GM04504 (cell line): ENCODE measurements around the gene CDC42EP1.
"Not testable (repeated sequence)": the region's sequence is repeated elsewhere in the genome, so short reads cannot be mapped to it uniquely, and the experiment has no call there.

Experiments
- DNase-seq: peaks from one replicate; pipeline ENCODE4 v3.0.0-alpha.2; 2012; ENCODE audit warnings: low read depth

Gene CDC42EP1

DNA sequence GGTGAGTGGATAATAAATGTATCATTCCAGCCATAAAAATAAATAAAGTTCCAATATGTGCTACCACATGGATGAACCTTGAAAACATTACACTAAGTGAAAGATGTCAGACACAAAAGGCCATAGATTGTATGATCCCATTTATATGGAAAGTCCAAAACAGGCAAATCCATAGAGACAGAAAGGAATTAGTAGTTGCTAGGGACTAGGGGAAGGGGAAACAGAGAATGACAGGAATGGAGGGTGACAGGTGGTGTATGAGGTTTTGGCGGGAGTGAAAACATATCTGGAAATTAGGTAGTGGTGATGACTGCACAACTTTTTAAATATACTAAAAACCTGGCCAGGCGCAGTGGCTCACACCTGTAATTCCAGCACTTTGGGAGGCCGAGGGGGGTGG, 25.8 kb upstream of the CDC42EP1 start:
- DNase-seq = no peak

DNA sequence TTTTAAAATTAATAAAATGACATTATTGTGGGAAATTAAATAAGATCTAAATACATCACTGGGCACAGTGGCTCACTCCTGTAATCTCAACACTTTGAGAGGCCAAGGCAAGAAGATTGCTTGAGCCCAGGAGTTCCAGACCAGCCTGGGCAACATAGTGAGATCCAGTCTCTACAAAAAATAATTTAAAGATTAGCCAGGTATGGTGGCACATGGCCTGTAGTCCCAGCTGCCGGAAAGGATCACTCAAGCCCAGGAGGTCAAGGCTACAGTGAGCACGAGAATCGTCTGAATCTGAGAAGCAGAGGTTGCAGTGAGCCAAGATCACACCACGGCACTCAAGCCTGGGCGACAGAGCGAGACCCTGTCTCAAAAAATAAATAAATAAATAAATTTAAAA, 25.1 kb upstream of the CDC42EP1 start:
- DNase-seq = no peak

DNA sequence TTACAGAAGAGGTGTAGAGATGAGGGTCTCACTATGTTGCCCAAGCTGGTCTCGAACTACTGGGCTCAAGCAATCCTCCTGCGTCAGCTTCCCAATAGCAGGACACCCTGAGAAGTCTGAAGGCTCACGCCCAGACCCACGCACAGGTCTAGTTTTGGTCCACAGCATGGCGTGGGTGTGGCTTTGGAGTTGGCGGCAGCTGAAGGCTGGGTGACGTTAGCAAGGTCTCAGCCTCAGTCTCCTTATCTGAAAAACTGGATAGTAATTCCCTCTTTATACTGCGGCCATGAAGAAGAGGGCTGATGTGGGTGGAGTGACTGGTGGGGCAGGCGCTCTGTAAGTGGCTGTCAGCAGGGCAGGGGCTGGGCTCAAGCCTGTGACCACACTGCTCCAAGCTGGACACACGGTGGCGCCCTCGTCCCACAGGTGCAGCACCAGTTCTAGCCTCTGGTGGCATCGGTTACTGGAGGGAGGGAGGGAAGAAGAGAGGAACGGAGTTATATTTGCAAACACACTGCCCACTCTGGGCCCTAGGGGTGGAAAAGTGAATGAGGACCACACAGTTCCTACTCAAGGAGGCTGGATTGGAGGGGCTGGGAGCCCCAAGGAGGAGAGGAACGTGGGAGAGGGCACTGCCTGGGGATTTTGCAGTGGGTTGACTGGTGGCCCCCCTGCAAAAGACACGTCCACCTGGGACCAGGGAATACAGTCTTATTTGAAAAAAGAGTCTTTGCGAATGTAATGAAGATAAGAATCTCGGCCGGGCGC, 21.5 kb upstream of the CDC42EP1 start:
- DNase-seq = peak; percentile 75

DNA sequence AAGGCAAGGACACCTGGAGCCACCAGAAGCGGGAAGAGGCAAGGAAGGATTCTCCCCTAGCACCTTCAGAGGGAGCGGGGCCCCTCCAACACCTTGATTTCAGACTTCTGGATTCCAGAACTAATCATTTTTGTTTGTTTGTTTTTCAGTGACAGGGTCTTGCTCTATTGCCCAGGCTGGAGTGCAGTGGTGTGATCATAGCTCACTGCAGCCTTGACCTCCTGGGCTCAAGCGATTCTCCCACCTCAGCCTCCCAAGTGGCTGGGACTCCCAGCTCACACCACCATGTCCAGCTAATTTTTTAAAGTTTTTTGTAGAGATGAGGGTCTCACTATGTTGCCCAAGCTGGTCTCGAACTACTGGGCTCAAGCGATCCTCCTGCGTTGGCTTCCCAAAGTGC, 20.5 kb upstream of the CDC42EP1 start:
- DNase-seq = not testable (repeated sequence)

DNA sequence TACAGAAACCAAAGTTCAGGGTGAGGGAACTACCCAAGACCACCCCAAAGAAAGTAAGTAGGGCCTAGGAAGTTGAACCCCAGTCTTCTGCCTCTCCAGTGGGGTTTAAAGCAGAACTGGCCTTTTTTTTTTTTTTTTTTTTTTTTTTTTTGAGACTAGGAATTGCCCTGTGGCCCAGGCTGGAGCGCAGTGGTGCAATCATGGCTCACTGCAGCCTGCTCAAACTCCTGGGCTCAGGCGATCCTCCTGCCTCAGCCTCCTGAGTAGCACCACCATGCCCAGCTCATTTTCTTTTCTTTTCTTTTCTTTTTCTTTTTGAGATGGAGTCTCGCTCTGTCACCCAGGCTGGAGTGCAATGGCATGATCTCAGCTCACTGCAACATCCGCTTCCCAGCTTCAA, 17.9 kb upstream of the CDC42EP1 start:
- DNase-seq = not testable (repeated sequence)

DNA sequence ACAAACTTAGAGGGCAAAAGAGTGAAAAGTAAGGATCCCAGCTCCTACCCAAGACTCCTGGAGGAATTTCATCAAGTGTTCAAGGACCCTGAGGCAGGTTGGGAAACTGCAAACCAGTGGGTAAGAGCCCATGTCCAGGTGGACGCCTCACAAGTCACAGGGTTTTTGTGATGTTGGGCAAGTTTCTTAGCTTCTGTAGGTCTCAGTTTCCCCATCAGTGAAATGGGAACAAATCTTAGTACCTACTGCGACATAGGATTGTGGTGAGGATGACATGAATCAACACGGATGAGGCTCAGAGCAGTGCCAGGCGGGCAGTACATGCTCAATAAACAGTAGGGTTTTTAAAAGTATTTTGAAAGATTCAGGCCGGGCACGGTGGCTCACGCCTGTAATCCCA, 17.3 kb upstream of the CDC42EP1 start:
- DNase-seq = no peak

DNA sequence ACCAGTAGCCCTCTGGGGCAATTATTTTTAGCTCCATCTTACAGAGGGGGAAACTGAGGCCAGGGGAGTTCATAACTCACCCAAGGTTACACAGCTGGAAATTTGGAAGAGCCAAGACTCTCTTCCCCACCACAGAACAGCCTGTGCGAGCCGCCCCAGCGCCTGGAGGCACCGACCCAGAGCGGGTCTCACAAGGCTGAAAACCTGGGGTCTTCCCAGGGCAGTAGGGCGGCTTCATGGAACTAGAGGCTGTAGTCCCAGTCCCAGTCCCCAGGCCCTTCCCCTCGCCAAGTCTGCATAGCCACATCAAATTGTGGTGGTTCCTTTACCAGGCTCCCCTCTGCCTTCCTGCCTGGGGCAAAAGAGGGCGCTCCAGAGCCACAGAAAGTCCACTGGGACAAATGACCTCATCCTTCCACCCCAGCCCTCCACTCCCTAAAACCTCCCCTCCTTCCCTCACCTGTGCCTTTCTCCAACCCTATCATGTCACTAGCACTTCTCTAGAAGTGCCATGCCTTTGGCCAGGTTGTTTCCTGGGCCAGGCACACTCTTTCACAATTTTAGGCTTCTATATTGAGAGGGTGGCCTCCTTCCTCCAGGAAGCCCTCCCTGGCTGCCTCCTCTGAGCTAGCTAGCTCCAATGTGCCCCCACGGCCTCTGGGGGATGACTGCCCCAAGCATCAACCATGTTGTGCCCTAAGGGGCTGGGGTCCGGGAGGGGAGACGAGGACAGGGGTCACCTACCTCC, 15.2 kb upstream of the CDC42EP1 start:
- DNase-seq = no peak

DNA sequence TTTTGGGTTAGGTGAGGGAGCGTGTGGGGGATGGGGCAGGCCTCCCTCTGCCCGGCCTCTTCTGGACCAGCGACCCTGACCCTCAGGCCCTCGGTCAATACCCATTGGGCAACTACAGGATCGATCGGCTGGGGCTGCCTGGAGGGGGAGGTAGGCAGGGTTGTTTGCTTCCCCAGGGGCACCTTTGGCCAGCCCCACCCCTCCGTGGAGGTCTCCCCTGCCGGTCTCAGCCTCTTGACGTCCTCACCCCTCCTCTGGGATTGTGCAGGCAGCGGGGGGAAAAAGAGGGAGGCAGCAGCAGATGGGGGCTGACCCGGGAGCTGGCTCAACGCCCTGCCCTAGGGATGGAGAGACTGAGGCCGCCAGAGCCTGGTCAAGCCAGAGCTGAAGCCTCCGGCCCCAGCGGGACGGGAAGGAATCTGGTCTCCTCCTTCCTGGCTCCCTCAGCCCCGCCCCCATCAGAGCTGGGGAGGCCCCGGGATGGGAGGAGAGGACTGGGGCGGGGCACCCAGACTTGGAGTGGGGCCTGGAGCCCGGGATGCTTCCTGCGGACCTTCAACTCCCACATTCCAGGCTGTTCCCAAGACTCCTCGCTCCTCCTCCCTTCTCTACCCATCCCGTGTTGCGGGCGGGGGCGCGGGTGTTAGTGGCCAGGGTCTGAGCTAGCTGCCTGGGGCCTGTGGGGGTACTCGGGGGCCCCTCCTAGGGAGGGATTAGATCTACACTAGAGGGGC, 14.4 kb upstream of the CDC42EP1 start:
- peak; percentile 92 for DNase-seq

DNA sequence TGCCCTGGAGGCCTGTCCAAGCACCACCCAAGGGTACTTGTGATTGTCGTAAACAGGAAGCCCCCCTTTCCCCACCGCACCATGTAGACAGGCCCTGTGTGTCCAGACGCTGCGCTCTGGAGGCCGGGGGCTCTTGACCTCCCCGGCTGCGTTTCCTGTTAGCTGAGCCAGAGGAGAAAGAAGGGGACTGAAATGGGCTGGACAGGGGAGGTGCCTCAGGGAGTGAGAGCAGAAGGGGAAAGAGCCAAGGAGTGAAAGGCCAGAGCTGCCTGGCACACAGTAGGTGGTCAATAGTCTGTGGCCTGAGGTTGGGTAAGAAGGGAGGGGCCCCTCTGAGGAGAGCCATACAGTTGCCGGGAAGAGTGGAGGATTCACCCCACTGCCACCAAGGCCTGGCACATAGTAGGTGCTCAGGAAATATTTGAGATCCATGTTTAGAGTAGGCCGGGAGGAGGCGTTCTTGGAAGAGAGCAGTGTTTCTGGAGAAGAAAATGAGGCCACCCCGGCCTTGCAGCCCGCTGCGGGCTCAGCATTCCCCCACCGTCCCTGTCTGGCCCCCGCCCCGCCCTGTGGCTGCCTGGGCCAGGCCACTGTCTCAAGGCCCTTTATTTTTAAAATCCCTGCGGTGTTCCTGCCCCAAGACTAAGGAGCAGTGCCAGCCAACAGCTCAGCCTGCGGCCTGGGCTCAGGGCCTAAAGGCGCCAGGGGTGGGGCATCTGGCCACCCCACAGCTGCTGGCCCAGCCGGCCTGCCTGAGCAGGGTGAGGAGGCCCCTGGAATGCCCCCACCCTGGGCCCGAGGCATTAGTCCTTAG, 13.6 kb upstream of the CDC42EP1 start:
- DNase-seq = no peak

DNA sequence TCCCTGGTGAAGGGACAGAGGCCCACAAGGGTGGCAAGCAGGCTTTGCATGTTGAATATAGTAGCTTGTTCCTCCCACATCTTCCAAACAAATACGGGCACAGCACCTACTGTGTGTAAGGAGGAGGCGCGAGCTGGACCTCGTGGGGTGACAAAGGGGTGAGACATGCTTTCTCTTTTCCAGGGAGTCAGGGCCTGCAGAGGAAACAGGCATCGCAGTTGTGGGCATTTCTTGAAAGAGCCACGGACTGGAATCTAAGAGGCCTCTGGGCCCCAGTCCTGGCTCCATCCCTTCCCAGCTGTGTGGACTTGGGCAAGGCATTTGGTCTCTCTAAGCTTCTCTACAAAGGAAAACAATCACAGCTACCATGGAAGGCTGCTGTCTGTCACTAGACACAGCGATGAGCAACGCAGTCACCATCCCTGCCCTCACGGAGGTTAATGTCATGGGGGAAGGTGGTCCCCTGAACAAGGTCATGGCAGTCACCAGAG, 13.0 kb upstream of the CDC42EP1 start:
- DNase-seq = no peak

DNA sequence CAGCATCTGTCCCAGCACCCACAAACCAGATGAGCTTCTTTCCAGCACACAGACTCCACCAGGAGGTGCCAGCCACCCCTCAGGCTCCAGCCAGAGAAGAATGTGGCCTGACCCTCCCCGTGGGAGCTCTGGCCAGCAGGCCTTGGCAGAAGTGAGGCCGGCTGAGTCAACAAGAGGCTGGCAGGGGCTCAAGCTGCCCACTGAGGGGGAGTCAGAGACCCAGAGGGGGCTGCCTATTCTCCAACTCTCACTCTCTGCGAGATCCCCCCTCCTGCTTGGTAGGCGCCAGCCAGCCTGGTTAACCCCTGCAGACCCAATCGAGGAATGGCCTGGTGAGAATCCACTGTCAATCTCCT, 10.6 kb upstream of the CDC42EP1 start:
- no peak for DNase-seq

DNA sequence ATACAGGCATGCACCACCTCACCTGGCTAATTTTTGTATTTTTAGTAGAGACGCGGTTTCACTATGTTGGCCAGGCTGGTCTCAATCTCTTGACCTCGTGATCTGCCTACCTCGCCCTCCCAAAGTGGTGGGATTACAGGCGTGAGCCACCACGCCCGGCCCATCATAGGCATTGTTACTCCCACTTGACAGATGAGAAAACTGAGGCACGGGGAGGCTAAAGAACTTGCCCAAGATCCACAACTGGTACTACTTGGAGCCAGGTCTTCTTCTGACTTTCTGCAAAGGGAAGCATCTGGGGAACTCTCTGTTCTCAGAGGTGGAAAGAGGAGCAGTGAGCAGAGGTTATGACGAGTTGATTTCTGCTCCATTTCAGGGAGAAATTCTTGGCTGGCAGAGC, 9.4 kb upstream of the CDC42EP1 start:
- DNase-seq = not testable (repeated sequence)

DNA sequence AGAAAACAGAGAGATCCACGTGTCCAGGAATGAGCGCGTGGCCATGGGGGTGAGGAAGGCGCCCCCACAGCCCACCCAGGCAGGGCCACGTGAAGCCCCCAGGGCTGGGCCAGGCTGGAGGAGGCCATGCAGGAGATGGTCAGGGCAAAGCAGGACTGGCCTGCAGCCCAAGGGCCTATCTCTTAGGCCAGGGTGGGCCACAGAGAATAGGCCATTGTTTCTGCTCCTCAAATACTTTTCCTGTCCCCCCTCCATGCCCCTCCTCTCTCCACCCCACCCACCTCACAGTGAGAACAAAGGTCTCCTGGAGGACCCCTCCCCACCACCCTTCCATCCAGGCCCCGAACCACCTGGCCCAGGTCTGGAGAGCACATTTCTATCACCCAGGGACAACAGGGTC, 8.3 kb upstream of the CDC42EP1 start:
- DNase-seq = no peak

DNA sequence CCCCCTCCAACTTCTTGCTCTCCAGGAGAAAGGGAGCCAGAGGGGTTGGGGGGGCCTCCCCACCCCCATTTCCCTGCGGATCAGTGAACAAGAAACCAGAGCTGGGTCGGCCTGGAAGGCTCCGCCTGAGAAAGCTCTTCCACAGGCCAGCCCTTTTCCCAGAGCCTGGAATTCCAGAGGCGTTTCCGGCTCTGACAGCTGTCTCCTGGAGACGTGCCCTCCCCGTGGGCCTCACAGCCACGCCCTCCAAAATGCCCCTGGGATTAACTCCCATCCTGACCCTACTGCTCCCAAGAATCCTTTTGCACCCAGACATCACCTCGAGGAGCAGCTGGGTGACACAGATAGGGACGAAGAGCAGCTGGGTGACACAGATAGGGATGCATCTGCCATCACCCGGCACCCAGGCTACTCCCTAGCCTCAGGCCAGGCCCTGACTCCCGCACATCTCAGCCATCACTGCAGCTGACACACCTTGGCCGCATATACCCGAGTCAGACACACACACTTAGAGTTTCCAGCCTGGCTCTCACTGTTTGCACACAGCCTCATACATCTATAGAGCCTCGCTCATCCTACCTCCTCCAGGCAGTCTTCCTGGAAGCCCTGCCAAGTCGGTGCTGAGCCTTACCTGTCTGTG, 7.6 kb upstream of the CDC42EP1 start:
- no peak for DNase-seq

DNA sequence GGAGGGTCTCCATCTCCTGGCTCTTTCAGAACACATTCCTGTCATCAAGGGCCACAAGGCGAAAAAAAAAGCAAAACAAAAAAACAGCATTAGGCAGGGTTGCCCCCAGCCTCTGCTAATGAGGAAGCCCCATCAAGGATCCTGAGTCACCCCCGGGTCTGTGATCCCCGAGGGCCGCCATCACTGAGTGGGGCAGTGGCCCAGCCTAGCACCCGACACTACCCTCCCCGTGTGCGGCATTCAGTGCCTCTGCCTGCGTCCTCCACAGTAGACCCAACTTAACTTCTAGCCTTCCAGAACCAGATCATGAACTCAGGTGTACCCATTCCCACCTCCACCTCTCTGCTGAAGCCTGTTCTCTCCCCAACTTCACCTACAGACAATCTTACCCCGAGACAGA, 6.6 kb upstream of the CDC42EP1 start:
- DNase-seq = no peak

DNA sequence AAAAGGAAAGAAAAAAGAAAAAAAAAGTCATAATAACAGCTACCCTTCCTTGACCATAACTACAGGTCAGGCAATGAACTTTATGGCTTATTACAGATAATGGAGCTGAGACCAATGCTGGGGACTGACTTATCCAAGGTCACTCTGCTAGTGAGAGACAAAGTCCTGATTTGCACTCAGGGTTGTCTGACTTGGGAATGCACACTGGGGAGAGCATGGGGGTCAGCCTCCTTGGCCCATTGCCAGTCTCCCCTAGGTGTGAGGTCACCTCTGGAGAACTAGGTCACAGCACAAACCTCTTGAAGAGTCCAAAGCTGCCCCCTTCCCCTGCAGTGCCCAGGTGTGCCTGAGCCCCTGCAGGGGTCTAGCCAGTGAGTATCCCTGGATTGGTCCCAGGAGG, 5.3 kb upstream of the CDC42EP1 start:
- no peak for DNase-seq

DNA sequence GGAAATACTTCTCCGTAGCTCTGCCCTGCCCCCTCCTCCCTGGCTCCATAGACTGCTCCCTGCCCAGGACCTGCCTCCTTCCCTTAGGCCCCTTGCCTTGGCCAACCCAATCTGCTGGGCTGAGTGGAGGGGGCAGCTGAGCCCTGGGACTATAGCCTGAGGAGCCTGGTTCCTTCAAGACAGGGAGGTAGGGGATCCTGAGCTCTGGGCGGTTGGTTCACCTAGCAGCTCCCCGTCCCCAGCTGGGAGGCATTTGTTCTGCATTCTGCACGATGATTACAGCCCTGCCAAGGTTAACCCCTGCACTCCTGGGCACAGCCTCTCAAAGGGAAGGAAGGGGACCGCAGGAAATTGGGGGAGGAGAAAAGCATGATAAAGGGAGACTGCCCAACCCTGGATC, 3.6 kb upstream of the CDC42EP1 start:
- DNase-seq = no peak

DNA sequence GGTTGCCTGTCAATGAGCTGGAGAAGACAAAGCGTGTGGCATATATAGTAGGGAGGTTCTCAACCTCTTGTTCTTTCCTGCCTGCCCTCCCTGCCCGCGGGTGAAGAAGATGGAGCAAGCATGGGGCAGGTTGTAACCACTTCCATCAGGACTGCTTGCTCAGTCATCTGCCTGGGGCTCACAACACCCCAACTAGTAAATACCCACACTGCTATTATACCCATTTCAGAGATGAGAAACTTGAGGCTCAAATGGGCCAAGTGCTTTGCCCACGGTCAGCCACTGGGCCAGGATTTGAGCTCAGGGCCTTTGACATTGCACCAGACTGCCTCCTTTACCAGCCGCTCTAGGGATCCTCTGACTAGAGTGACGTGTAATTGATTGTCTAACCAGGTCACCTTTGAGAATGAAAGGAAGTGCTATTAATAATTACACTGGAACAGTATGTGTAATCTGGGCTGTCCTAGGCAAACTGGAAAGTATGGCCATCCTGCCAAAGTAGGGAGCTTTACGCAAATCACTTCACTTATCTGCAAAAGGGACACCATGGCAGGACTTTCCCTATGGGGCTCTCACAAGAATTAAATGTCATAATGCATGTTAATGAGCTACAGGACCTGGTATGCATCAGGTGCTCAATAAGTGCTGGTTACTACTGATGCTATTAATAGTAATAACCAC, 2.8 kb upstream of the CDC42EP1 start:
- DNase-seq = no peak

DNA sequence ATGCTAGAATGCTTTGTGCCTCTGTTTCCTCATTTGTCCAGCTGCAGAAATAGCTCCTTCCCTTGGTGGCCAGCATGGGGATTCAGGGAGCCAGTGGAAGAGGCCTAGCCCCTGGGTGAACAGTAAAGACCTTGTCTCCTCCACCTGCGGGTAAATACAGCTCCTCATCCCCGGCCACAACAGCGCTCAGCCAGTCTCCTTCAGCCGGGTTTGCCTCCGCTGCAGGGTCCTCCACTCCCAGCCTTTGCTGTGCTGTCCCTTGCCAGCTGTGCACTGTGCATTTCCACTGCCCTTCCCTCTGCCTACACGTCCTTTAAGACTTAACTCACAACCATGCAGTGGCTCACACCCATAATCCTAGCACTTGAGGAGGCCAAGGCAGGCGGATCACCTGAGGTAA, 1.5 kb upstream of the CDC42EP1 start:
- DNase-seq = no peak

DNA sequence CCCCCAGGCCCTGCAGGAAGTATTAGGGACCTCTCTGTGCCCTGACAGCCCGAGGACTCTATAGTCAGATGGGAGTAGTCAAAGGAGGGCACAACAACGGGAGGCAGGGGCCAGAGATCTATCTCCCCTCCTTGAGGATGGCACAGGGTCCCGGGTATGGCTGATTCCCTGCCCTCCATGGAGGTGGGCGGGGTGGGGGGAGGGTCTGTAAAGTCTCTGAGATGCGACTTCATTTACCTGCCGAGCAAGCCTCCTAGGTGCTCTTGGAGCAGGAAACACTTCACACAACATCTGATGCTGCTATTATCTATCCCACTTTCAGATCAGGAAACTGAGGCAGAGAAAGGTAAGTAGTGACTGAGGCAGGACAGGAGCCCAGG, 769 bp upstream of the CDC42EP1 start:
- DNase-seq = no peak

DNA sequence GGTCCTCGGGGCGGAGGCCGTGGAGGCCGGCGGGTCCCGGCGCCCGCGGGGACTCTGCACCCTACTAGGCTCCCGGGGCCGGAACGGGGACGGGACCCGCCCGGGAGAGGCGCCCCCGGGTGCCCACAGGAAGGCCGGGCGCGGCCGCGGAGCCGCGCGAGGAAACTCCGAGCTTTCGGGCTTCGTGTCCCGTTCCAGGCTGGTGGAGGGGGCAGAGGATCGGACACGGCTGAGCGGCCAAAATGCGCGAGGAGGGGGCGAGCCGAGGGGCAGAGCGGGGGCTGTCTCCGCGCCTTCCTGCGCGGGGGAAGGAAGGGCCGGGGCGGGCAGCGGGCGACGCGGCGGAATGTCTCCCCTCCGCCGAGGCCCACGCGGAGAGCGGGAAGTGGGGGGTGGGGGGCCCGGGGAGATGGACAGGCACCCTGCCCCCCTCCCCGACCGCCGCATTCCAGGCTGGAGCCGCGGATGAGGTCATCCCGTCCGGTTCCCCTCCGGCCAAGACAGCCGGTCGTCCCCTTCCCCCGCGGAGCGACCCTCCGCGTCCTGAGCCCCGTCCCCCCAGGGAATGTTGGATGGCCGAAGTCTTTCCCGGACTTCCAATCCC, 430 bp downstream of the CDC42EP1 start:
- no peak for DNase-seq
